Thoracic aorta (tissue), 2 donors: Measurements from ENCODE around the gene FPR1. TPM values are rescaled to one million over a fixed set of nuclear protein-coding genes. Genes with fewer than 3 reads are reported as not detected.

Source experiments
- ATAC-seq: fragments of 150-250 bp; one replicate; pipeline ENCODE4 v1.8.0; 2017; ENCODE audit warnings: low read depth; ENCODE audit not compliant: insufficient number of reproducible peaks, low FRiP score
- DNase-seq: peaks from one replicate; pipeline ENCODE4 v3.0.0-alpha.2; 2020; ENCODE audit warnings: low spot score
- H3K27ac ChIP-seq, 2 donors: fragments of 200-600 bp; sonication (generic); 1 replicate in 1 of 2; 2 replicates in 1 of 2; pipeline ENCODE4 v1.5.1; 2016; ENCODE audit warnings: mild to moderate bottlenecking in 2 of 2, moderate library complexity in 2 of 2
- H3K27me3 ChIP-seq: fragments of 200-600 bp; sonication (generic); replicated peaks from 2 replicates; pipeline ENCODE4 v1.6.0; 2016; ENCODE audit warnings: mild to moderate bottlenecking; ENCODE audit not compliant: insufficient read depth
- H3K36me3 ChIP-seq: fragments of 200-600 bp; sonication (generic); one replicate; pipeline ENCODE4 v1.5.1; 2016
- H3K4me1 ChIP-seq, 2 donors: fragments of 200-600 bp; sonication (generic); 1 replicate in 1 of 2; 2 replicates in 1 of 2; pipeline versions ENCODE4 v1.5.1 to v1.6.0; 2016; ENCODE audit warnings: low read depth in 2 of 2, mild to moderate bottlenecking in 1 of 2; ENCODE audit not compliant: control insufficient read depth in 1 of 2
- H3K4me3 ChIP-seq: fragments of 200-600 bp; sonication (generic); 2 replicates; pipeline ENCODE4 v1.5.1; 2016; ENCODE audit warnings: mild to moderate bottlenecking
- H3K9me3 ChIP-seq: fragments of 200-600 bp; sonication (generic); 2 replicates; pipeline ENCODE4 v1.5.1; 2016
- CTCF ChIP-seq: fragments of 200-600 bp; sonication (generic); IDR thresholded peaks from one replicate; pipeline ENCODE4 v1.5.1; 2019; ENCODE audit warnings: antibody characterized with exemption
- total RNA-seq, 2 donors: library from RNA; depleted of rRNA; stranded (reverse); fragments of >200 nt; gene quantifications; one replicate each; pipeline versions ENCODE4 v1.1.0 to v1.2.3, GENCODE V29; 2016

Gene FPR1
- total RNA-seq: 10 to 100 TPM; 30.2 to 39.3 TPM

DNA sequence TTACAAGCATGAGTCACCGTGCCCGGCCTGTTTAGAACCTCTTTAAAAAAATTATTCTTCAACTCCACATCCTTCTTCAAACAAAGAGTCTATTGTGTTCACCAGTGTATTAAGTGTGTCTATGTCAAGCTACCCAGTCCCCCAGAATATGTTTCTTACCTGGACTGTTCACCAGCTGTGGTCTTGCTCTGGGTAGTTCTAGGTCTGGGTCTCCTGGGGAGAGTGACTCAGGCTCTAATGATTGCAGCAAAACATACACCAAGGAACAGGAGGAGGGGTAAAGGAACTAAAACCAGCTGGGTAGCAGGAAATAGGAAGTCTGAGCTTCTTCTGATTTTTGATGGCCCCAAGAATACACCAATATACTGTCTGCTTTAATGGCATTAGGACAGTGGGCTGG lies at the start of gene FPR1:
Gene FPR1, minus strand, starts transcription at position 224 of the 400 bp plus-strand sequence. CDS start 4,884 bp downstream, outside the sequence.
- Histone ChIP-seq H3K27ac (peak within 1 kb of the TSS in 1 of 2 donors; percentile 10), H3K4me3 (peak within 1 kb of the TSS; percentile 55), H3K4me1 (no peaks in the 10 kb centered on the region), H3K36me3 (no peaks in the 10 kb centered on the region), H3K27me3 (no peaks in the 10 kb centered on the region), H3K9me3 (no peaks in the 10 kb centered on the region)
- ATAC-seq (no peak), DNase-seq (no peak)
- no peak for TF ChIP-seq CTCF

- no peaks in the 10 kb centered on the region for H3K9me3 ChIP-seq
- no peak for TF ChIP-seq CTCF
- H3K27me3 ChIP-seq: no peaks in the 10 kb centered on the region
- H3K4me1 ChIP-seq: peaks cover 9 to 15% of the 10 kb centered on the region in 2 donors
- no peak overlapping the region for H3K4me3 ChIP-seq
- no peaks in the 10 kb centered on the region for H3K36me3 ChIP-seq
- ATAC-seq (no peak), DNase-seq (no peak)
- peak overlapping the region in 1 of 2 donors; percentile 72 for H3K27ac ChIP-seq
Observed at GRCh38 chr19:51800473-51801244, 49.0 kb upstream of the FPR1 start.

DNA sequence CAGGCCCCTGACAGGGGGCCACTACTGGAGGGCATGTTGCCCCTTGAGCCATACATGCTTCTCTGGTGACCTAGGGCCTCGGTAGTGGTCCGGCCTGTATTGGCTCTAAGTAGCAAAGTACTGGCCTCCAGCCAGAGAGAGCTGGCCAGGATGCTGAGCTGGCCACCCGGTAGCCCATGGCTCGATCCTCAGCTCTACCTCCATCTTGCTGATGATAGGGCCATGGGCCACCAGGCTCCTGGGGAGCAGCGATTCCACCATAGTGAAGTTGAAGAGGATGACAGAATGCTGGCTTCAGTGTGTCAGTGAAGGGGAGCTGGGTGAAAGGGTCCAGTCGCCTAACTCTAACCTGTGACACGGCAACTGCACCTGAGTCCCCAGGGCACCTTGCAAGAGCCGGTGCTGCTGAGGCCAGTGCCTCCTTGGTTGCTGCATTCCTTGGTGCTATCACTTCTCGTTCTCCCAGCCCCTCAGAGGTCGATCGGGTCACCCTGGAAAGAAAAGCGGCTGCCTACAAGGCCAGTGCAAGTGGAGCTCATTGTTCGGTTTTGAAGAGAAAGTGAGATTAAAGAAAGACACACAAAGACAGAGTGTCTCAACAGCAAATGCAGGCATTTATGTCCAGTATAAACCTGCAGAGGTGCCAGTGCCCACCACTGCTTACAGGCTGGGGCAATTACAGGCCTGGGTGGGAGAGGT lies 48.2 kb upstream of the FPR1 start:
- Histone ChIP-seq H3K27ac (peak overlapping the region in 1 of 2 donors; percentile 72), H3K4me1 (peaks cover 9 to 15% of the 10 kb centered on the region in 2 donors), H3K4me3 (peak overlapping the region; percentile 29), H3K9me3 (no peaks in the 10 kb centered on the region), H3K27me3 (no peaks in the 10 kb centered on the region), H3K36me3 (no peaks in the 10 kb centered on the region)
- TF ChIP-seq CTCF: no peak
- no peak for ATAC-seq
- DNase-seq: no peak

GRCh38 chr19:51799034-51799773 lies 47.5 kb upstream of the FPR1 start:
- H3K27me3 ChIP-seq: no peaks in the 10 kb centered on the region
- ATAC-seq (peak; percentile 83), DNase-seq (peak; percentile 71)
- H3K4me1 ChIP-seq: peaks cover 9 to 15% of the 10 kb centered on the region in 2 donors
- peak overlapping the region; percentile 29 for H3K4me3 ChIP-seq
- TF ChIP-seq CTCF: no peak
- no peaks in the 10 kb centered on the region for H3K36me3 ChIP-seq
- H3K9me3 ChIP-seq: no peaks in the 10 kb centered on the region
- peak overlapping the region in 1 of 2 donors; percentile 72 for H3K27ac ChIP-seq

DNA sequence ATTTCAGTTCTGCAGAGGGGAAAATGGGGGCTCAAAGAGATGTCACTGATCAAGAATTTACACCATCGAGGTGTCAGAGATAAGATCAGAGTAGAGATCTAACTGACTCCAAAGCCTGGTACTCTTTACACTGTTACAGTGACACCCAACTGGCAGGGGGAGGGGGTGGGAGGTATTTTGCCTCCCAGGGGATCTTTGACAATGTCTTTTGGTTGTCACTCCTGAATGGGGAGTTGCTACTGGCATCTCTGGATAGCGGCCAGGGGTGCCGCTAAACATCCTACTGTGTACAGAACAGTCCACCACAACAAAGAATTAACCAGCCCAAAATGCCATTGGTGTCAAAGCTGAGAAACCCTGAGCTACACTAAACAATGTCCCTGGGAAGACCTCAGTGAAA lies 46.4 kb upstream of the FPR1 start:
- H3K9me3 ChIP-seq: no peaks in the 10 kb centered on the region
- peak overlapping the region in 1 of 2 donors; percentile 72 for H3K27ac ChIP-seq
- H3K4me1 ChIP-seq: peaks cover 9 to 15% of the 10 kb centered on the region in 2 donors
- H3K4me3 ChIP-seq: no peak overlapping the region
- H3K27me3 ChIP-seq: no peaks in the 10 kb centered on the region
- ATAC-seq: no peak
- DNase-seq: no peak
- H3K36me3 ChIP-seq: no peaks in the 10 kb centered on the region
- TF ChIP-seq CTCF: no peak
